GM18499 (cell line): ENCODE results near the gene SLC4A9.
"Not testable (repeated sequence)": the region's sequence is repeated elsewhere in the genome, so short reads cannot be mapped to it uniquely, and the experiment has no call there.

ENCODE experiments used
- ATAC-seq: cut with Tn5 transposase; IDR thresholded peaks from one replicate; pipeline ENCODE4 v1.9.1; 2021; ENCODE audit warnings: moderate number of reproducible peaks; ENCODE audit not compliant: insufficient read depth, unreplicated experiment

Gene SLC4A9

DNA sequence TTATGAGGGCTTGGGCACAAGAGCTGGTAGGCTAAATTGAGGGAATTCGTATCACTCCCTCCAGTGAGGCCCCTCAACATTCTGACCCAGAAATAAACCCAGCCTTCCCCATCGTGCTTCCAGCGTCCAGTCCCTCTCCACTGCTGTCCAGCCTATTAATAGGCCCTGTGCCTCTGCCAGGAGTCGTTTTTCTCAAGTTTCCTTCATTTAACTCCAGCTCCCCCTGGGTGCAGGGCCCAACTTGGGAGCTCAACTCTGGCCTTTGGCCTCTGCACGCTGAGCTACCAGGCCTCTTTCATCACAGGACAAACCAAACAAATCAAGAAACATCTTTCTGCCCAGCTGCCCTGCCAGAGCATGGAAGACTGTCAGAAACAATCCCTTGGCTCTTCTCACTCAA, 23.6 kb upstream of the SLC4A9 start:
- no peak for ATAC-seq

- ATAC-seq = no peak
These were observed 22.1 kb upstream of the SLC4A9 start for GRCh38 chr5:140337880-140338279.

DNA sequence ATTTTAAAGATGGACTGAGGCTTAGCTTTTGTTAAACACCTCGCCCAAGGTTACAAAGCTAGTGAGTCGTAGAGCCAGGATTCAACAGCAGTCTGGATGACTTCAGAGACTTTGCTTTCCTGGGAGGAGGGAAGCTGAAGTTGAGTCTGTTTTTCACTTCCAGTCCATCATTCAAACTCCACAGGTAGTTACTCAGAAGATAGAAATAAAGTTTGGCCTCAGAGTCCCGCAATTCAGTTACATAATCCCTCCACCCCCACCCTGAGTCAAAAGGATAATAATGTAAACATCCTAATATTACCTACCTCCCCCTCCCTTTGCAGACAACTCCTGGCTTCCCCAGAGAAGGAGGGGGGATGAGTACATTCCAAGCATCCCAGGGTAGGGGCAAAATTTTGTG, 21.7 kb upstream of the SLC4A9 start:
- ATAC-seq = no peak

- no peak for ATAC-seq
These were observed 21.1 kb upstream of the SLC4A9 start for GRCh38 chr5:140338908-140339307.

- no peak for ATAC-seq
These were observed 20.4 kb upstream of the SLC4A9 start for GRCh38 chr5:140339636-140340035.

DNA sequence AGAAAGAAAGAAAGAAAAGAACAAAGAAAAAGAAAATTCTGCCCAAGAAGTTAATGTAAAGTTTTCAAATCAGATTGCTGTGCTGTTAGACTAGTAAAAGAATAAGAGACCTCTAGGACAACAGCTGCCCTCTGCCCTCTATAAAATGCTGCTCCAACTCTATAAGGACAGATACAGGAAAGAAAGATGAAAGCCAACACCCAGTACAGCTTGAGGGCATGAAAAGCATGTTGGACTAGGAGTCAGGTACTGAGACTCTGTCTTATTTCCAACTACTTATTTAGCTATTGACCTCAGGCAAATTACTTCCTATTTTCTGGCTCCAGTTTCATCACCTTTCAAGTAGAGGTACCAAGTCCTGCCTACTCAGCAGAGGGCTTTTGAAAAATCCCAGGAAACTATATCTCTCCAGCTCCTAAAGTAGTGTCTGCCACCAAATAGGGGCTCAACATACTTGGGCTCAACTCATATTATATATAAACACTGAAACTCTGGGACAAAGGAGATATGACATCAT, 19.3 kb upstream of the SLC4A9 start:
- ATAC-seq = no peak

DNA sequence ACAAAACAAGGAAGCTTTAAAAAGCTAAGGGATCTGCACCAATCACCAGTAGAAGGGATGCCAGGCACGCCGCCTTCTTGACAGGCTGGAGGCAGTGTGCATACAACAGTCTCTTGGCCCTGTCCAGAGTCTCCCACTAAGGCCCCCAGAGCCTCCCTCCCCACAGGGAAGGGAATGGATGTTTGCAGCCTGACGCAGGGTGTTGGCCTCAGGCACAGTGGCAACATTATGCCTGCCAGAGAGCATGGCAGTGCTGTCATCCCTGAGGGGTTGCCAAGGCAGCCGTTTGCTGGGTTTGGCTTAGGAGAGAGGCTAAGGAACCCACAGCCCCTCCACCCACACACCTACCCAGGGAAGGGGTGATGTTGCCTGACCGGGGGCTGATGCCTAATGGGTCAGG, 18.4 kb upstream of the SLC4A9 start:
- ATAC-seq = no peak

- ATAC-seq = no peak
These were observed 17.7 kb upstream of the SLC4A9 start for GRCh38 chr5:140342287-140342686.

DNA sequence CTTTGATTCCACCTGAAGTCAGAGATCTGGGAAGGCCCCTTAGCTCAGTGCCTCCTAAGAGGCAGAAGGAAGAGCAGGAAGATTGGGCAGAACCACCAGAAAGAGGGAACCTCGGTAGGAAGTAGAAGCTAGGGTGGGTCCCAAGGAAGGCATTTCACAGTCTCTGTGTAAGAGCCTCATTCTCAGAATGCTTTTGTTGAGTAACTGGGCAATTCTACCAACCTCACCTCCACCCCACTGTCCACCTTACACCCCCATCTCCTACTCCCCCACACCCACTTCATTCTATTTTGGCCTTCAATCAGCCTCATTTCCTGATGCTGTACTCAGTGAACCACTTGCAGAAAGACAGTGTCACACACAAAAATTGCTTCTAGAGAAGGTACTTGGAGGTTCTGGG, 17.1 kb upstream of the SLC4A9 start:
- no peak for ATAC-seq

DNA sequence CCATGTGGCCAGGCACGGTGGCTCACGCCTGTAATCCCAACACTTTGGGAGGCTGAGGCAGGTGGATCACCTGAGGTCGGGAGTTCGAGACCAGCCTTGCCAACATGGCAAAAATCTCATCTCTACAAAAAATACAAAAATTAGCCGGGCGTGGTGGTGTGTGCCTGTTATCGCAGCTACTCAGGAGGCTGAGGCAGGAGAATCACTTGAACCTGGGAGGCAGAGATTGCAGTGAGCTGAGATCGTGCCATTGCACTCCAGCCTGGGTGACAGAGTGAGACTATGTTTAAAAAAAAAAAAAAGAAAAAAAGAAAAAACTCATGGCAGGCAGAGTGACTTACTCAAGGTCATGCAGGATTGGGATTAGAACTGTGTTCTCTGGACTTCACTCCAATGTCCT, 16.1 kb upstream of the SLC4A9 start:
- not testable (repeated sequence) for ATAC-seq

- ATAC-seq = no peak
These were observed 15.1 kb upstream of the SLC4A9 start for GRCh38 chr5:140344683-140345423.

- peak; percentile 7 for ATAC-seq
These were observed 14.1 kb upstream of the SLC4A9 start for GRCh38 chr5:140345919-140346347.

DNA sequence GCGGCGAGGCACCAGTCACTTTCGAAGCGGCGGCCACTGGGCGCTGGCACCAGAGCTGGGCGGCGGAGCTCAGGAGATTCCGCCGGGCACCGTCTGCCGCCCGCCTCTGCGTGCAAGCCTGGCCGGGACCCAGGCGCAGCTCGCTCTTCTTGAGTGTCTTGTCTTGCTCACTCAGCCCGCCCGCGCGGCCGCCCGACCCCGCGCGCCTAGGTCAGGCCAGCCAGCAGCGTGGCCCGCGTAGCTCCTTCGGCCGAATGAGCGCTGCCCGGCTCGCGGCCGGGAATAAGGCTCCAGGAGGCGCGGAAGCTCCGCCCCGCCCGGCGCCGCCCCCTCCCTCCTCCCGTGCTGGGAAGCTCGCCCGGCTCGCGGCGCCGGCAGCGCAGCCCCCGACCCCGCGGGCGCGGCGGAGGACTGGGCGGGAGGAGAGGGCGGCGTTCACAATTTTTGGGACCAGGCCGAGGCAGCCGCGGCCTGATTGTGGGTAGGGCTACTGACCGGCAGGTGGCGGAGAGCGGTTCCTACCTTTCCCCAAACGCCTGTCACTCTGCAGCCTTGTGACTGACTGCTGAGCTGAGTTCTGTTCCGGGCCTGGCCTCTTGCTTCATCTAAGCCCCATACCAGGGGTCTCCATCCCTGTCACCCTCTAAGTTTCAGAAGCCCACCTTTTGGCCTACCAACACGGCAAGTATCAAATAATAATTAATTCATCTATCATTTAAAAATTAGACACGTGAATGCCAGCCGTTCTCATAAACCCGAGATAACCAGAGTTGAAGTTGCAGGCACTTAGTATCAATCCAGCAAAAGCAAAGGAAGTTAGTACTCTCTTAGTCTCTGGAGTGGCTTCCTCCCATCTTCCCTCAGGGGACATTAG, 13.4 kb upstream of the SLC4A9 start, which contains the start of gene HBEGF:
TSS of gene HBEGF (minus strand) at position 256 of the 874 bp plus-strand sequence. CDS start 275 bp downstream, outside the sequence.
- peak; percentile 46 for ATAC-seq

DNA sequence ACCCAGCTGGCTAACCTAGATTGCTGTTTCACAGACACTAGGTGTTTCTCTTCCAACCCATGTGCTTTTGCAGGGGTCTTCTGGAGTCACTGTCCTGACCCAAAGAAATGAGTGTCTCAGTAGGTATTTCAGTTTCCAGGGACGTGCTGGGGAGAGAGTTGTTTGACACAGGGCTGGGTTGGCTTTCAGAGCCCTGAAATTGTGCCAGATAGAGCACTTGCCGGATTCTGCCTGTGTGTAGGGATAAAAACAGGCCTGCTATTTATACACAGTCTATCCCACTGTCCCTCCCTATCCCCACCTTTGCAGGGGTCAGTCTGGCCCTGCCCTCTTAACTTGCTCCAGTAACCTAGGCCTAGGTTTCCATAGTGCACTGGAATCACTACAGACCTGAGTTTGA, 12.6 kb upstream of the SLC4A9 start:
- no peak for ATAC-seq

DNA sequence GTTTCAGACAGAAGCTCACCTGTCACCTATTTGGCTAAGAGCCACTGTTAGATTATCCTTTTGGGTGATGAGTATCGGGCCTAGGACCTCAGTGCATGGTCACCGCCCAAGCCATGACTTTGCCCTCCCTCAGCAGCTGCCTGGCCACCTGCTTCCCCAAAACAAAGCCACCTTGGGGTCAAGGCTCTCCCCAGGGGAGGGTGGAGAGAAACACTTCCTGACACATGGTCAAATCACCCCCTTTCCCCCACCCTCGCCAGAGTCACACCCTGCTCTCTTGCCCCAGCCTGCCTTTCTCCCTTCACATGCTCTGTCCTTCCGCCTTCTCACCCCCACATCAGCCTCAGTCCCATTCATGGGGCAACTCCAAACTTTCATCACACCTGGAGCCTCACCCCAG, 11.9 kb upstream of the SLC4A9 start:
- ATAC-seq = no peak

DNA sequence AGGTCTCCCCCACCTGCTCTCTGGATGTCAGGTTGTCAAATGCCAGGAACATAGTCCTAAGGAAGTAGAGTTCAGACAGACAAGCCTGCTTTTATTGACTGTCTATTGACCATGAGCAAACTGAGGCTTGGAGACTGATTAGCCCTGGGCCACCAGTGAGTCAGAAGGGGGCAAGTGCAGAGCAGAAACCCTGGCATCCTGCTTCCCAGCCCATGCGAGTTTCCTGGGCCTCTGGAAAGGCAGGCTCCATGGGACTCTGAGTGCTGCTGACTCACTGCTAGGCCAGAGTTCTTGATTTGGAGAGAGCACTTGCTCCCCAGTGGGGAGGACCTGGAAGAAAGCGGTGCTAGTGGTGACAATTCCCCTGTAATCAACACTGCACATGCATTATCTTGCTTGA, 10.8 kb upstream of the SLC4A9 start:
- no peak for ATAC-seq

GRCh38 chr5:140351609-140352334, 8.2 kb upstream of the SLC4A9 start:
- peak; percentile 67 for ATAC-seq

DNA sequence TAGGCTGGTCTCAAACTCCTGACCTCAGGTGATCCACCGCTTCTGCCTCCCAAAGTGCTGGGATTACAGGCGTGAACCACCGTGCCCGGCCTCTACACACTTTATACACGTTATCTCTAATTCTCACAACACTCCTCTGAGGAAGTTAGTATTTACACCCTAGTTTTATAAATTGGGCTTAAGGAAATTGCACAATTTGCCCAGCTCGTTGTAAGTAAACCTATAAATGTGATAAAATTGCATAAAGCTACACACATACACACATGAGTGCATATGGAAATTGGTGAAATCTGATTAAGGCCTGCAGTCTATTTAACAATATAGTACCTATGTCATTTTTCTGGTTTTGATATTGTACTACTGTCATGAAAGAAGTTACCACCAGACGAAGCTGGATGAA, 4.4 kb upstream of the SLC4A9 start:
- ATAC-seq = no peak

GRCh38 chr5:140356853-140357725, 2.9 kb upstream of the SLC4A9 start:
- ATAC-seq = no peak

DNA sequence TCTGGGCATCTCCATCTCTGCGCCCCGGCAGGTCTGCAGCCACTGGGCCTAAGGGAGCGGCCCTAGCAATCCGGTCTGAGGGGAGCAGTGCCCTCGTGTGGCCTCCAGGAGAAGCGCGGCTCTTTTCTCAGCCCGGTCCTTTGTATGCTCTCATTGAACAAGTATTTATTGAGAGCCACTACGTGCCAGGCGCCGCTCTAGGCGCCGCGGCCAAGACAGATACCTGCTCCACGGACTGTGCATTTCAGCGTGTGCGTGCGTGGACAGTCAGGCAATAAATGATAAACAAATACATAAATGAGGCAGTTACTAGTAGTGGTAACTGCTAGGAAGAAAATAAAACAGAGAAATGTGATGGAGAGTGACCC, 2.3 kb upstream of the SLC4A9 start:
- peak; percentile 67 for ATAC-seq
